Gastroesophageal sphincter (tissue), 3 donors: ENCODE measurements around the gene KIAA0825.

Experiments
- EP300 ChIP-seq: sonication (generic); formaldehyde crosslinking; IDR thresholded peaks from one replicate; pipeline ENCODE4 v1.6.1; 2017; ENCODE audit warnings: antibody characterized with exemption, mild to moderate bottlenecking
- POLR2A ChIP-seq, 2 donors: fragments of 450-650 bp; IDR thresholded peaks; one replicate each; pipeline ENCODE4 v1.6.1; 2017; ENCODE audit warnings: antibody characterized with exemption in 2 of 2, mild to moderate bottlenecking in 2 of 2, moderate library complexity in 1 of 2
- POLR2AphosphoS5 ChIP-seq: sonication (generic); formaldehyde crosslinking; IDR thresholded peaks from one replicate; pipeline ENCODE4 v1.6.1; 2017; ENCODE audit warnings: antibody characterized with exemption
- TF ChIP-seq, protein P1 (sequence below), 4 experiments: fragments of 200-600 bp in 2 of 4; fragments of 450-650 bp in 2 of 4; sonication (generic) in 1 of 4; IDR thresholded peaks; one replicate each; pipeline ENCODE4 v1.5.1; 2017 to 2019; ENCODE audit warnings: antibody characterized with exemption in 4 of 4, mild to moderate bottlenecking in 2 of 4, moderate library complexity in 2 of 4

- TF ChIP-seq, protein P1, sequence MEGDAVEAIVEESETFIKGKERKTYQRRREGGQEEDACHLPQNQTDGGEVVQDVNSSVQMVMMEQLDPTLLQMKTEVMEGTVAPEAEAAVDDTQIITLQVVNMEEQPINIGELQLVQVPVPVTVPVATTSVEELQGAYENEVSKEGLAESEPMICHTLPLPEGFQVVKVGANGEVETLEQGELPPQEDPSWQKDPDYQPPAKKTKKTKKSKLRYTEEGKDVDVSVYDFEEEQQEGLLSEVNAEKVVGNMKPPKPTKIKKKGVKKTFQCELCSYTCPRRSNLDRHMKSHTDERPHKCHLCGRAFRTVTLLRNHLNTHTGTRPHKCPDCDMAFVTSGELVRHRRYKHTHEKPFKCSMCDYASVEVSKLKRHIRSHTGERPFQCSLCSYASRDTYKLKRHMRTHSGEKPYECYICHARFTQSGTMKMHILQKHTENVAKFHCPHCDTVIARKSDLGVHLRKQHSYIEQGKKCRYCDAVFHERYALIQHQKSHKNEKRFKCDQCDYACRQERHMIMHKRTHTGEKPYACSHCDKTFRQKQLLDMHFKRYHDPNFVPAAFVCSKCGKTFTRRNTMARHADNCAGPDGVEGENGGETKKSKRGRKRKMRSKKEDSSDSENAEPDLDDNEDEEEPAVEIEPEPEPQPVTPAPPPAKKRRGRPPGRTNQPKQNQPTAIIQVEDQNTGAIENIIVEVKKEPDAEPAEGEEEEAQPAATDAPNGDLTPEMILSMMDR (IDR thresholded peaks at IDR 0.05), result no peak
- TF ChIP-seq POLR2A (IDR thresholded peaks at IDR 0.05) (no peak), POLR2AphosphoS5 (no peak), EP300 (no peak)
These were observed 374.8 kb downstream of the KIAA0825 start for GRCh38 chr5:94243612-94244011.
